Stimulated activated CD4-positive, alpha-beta T cell treated with anti-CD3 and anti-CD28 coated beads, Interleukin-1b, Interleukin-23, amount 100 ng/mL, for 24 hours (primary cell): Measurements from ENCODE around the gene PRPF19.

Experiments
- DNase-seq, 4 experiments: peaks; one replicate each; pipeline ENCODE4 v3.0.0-alpha.2; 2020; ENCODE audit warnings: low read depth in 4 of 4, low spot score in 1 of 4

PRPF19 gene

GRCh38 chr11:60906132-60906972, at the start of gene PRPF19:
TSS of gene PRPF19 (minus strand) at chr11:60906585. CDS start at chr11:60906382, 203 bp downstream.
- peak; percentile 93 to 98 (median 97) for DNase-seq

- DNase-seq, result no peak
These were observed 49.2 kb upstream of the PRPF19 start for GRCh38 chr11:60955571-60955970.

- no peak for DNase-seq
These were observed 48.0 kb upstream of the PRPF19 start for GRCh38 chr11:60954421-60954820.

- DNase-seq, result no peak
These were observed 47.4 kb upstream of the PRPF19 start for GRCh38 chr11:60953781-60954180.

- DNase-seq, result no peak
These were observed 46.4 kb upstream of the PRPF19 start for GRCh38 chr11:60952742-60953170.

- DNase-seq, result no peak
These were observed 45.7 kb upstream of the PRPF19 start, which contains the start of gene SLC15A3 for GRCh38 chr11:60951904-60952741. TSS of gene SLC15A3 (minus strand) at chr11:60952176. CDS start at chr11:60951551, 625 bp downstream.

GRCh38 chr11:60951606-60951903, 45.2 kb upstream of the PRPF19 start:
- DNase-seq, result no peak

GRCh38 chr11:60950933-60951605, 44.7 kb upstream of the PRPF19 start:
- DNase-seq, result no peak

GRCh38 chr11:60950024-60950423, 43.6 kb upstream of the PRPF19 start:
- no peak for DNase-seq

- no peak for DNase-seq
These were observed 41.9 kb upstream of the PRPF19 start for GRCh38 chr11:60948250-60948649.

- DNase-seq, result no peak
These were observed 41.3 kb upstream of the PRPF19 start for GRCh38 chr11:60947700-60948099.

- no peak for DNase-seq
These were observed 40.3 kb upstream of the PRPF19 start for GRCh38 chr11:60946601-60947264.

GRCh38 chr11:60945295-60945667, 38.9 kb upstream of the PRPF19 start:
- no peak for DNase-seq

GRCh38 chr11:60944490-60945294, 38.3 kb upstream of the PRPF19 start:
- no peak for DNase-seq

- DNase-seq, result no peak
These were observed 36.7 kb upstream of the PRPF19 start for GRCh38 chr11:60942970-60943565.

- no peak for DNase-seq
These were observed 35.8 kb upstream of the PRPF19 start for GRCh38 chr11:60942219-60942618.

- DNase-seq, result no peak
These were observed 35.2 kb upstream of the PRPF19 start for GRCh38 chr11:60941371-60942119.

GRCh38 chr11:60939855-60940254, 33.5 kb upstream of the PRPF19 start:
- DNase-seq, result no peak

GRCh38 chr11:60939301-60939700, 32.9 kb upstream of the PRPF19 start:
- no peak for DNase-seq
